Measurements from ENCODE around the gene ITPR3. TPM values are rescaled to one million over a fixed set of nuclear protein-coding genes. Genes with fewer than 3 reads are reported as not detected.

Gene ITPR3
- total RNA-seq = 10 to 100 TPM; 21.8 to 99.1 TPM

- no peak for TF ChIP-seq POLR2AphosphoS5 (IDR thresholded peaks at IDR 0.05)
- no peak for TF ChIP-seq CTCF (IDR thresholded peaks at IDR 0.05)
- TF ChIP-seq POLR2A (IDR thresholded peaks at IDR 0.05) = no peak
- no peaks in the 10 kb centered on the region for H3K36me3 ChIP-seq
- H3K27ac ChIP-seq = peak within 1 kb of the TSS; percentile 84 to 85
- WGBS = 1% methylated on average over 87 of the region's 99 CpGs
- no peaks in the 10 kb centered on the region for H3K27me3 ChIP-seq (replicated peaks; ENCODE audit: insufficient read depth)
- H3K4me1 ChIP-seq (replicated peaks) = no peaks in the 10 kb centered on the region
- intact Hi-C loops (cut with DNase I) = no loop called here
- peak within 1 kb of the TSS; percentile 59 to 70 for H3K4me3 ChIP-seq
- no peaks in the 10 kb centered on the region for H3K9me3 ChIP-seq
- peak; percentile 69 for DNase-seq (ENCODE audit: low spot score)
Measured at GRCh38 chr6:33620856-33621710, at the start of gene ITPR3. ITPR3 (plus strand) TSS chr6:33621322; CDS start chr6:33621603, 281 bp downstream.

- DNase-seq (ENCODE audit: low spot score) = no peak
- intact Hi-C loops (cut with DNase I) = loop anchor here (10.0 kb wide), 1 partner anchor 137 kb away; no protein-coding TSS in a partner anchor
- TF ChIP-seq CTCF (IDR thresholded peaks at IDR 0.05) (no peak), POLR2A (IDR thresholded peaks at IDR 0.05) (no peak), POLR2AphosphoS5 (IDR thresholded peaks at IDR 0.05) (no peak)
- H3K27me3 ChIP-seq (replicated peaks; ENCODE audit: insufficient read depth) = no peaks in the 10 kb centered on the region
- peaks cover 0 to 6% of the 10 kb centered on the region in 2 donors for H3K36me3 ChIP-seq
- peak overlapping the region; percentile 76 to 80 for H3K27ac ChIP-seq
- whole genome bisulfite sequencing = 36% methylated on average over 11 of the region's 11 CpGs
- peaks cover 4% of the 10 kb centered on the region for H3K4me1 ChIP-seq (replicated peaks)
- H3K4me3 ChIP-seq = peak overlapping the region; percentile 36 to 49
- H3K9me3 ChIP-seq = no peaks in the 10 kb centered on the region
Measured at GRCh38 chr6:33571637-33572316, 49.3 kb upstream of the ITPR3 start.

GRCh38 chr6:33575211-33575610 is 45.9 kb upstream of the ITPR3 start:
- intact Hi-C loops (cut with DNase I) = loop anchor here (10.0 kb wide), 1 partner anchor 140 kb away; no protein-coding TSS in a partner anchor
- Histone ChIP-seq H3K27ac (no peak overlapping the region), H3K27me3 (replicated peaks; ENCODE audit: insufficient read depth) (no peaks in the 10 kb centered on the region), H3K4me1 (replicated peaks) (peaks cover 4% of the 10 kb centered on the region), H3K4me3 (no peak overlapping the region), H3K9me3 (no peaks in the 10 kb centered on the region), H3K36me3 (peaks cover 0 to 6% of the 10 kb centered on the region in 2 donors)
- no peak for DNase-seq (ENCODE audit: low spot score)
- 89% methylated on average over 8 of the region's 8 CpGs for WGBS
- TF ChIP-seq POLR2AphosphoS5 (IDR thresholded peaks at IDR 0.05) (no peak), CTCF (IDR thresholded peaks at IDR 0.05) (no peak)

- 91% methylated on average over 11 of the region's 11 CpGs for WGBS
- H3K36me3 ChIP-seq = peaks cover 0 to 6% of the 10 kb centered on the region in 2 donors
Measured at GRCh38 chr6:33576668-33577067, 44.5 kb upstream of the ITPR3 start.

GRCh38 chr6:33577106-33577535 is 44.0 kb upstream of the ITPR3 start:
- DNase-seq (ENCODE audit: low spot score) = no peak
- H3K27me3 ChIP-seq (replicated peaks; ENCODE audit: insufficient read depth) = no peaks in the 10 kb centered on the region
- H3K9me3 ChIP-seq = no peaks in the 10 kb centered on the region
- no peak overlapping the region for H3K27ac ChIP-seq
- WGBS = 63% methylated on average over 9 of the region's 9 CpGs
- H3K4me1 ChIP-seq (replicated peaks) = no peaks in the 10 kb centered on the region
- H3K36me3 ChIP-seq = peaks cover 0 to 6% of the 10 kb centered on the region in 2 donors
- intact Hi-C loops (cut with DNase I) = loop anchor here (10.0 kb wide), 1 partner anchor 142 kb away; no protein-coding TSS in a partner anchor
- TF ChIP-seq POLR2A (IDR thresholded peaks at IDR 0.05) (no peak), CTCF (IDR thresholded peaks at IDR 0.05) (no peak), POLR2AphosphoS5 (IDR thresholded peaks at IDR 0.05) (no peak)
- H3K4me3 ChIP-seq = no peak overlapping the region

More at GRCh38 chr6:33576668-33577067, 44.5 kb upstream of the ITPR3 start:
- Histone ChIP-seq H3K27ac (no peak overlapping the region), H3K4me3 (no peak overlapping the region), H3K27me3 (replicated peaks; ENCODE audit: insufficient read depth) (no peaks in the 10 kb centered on the region), H3K4me1 (replicated peaks) (no peaks in the 10 kb centered on the region), H3K9me3 (no peaks in the 10 kb centered on the region)
- intact Hi-C loops (cut with DNase I) = loop anchor here (10.0 kb wide), 1 partner anchor 142 kb away; no protein-coding TSS in a partner anchor
- TF ChIP-seq POLR2A (IDR thresholded peaks at IDR 0.05) = no peak
- no peak for DNase-seq (ENCODE audit: low spot score)

All from prostate gland (tissue), 2 donors.